HG03342 (cell line): ENCODE results near the gene MEGF6.
"Not testable (repeated sequence)": the region's sequence is repeated elsewhere in the genome, so short reads cannot be mapped to it uniquely, and the experiment has no call there.

ENCODE experiments used
- ATAC-seq: cut with Tn5 transposase; IDR thresholded peaks from one replicate; pipeline ENCODE4 v1.9.1; 2021; ENCODE audit warnings: mild to moderate bottlenecking, moderate library complexity; ENCODE audit not compliant: unreplicated experiment

MEGF6 gene

GRCh38 chr1:3577711-3578432 lies 33.4 kb downstream of the MEGF6 start:
- ATAC-seq: no peak

DNA sequence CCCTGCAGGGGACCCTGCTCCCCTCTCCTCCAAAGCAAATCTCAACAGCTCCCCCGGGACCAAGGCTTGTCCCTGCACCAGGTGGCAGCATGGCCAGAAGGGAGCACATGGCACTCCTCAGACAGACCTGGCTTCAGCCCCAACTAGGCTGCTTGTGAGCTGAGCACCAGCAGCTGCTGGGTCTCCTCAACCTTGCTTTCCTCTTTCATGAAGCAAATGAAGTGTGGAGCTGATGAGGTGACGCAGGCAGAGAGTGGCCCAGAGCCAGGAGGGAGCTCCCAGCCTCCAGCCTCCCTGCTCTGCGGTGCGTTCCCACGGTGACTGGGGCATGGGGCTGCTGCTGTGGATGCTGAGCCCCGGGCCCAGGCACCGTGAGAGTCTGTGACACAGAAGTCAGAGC lies 34.0 kb downstream of the MEGF6 start:
- ATAC-seq: no peak

DNA sequence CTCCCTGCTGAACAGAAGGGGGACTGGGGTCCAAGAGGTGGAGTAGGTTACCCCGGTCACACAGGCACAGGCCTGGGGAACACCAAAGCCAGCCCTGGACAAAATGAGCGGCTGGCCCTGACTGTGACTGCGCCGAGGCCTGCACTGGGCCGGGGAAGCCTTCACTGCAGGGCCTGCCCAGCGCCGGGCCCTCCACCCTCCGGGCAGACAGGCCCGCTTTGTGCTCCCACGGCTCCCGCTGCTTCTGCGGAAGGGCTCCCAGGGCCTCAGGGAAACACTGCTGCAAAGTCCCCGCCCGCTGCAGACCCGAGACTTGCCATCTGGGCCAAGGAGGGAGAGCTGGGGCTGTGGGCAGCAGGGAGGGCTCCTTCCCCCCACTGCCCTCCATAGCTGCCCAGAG lies 35.3 kb downstream of the MEGF6 start:
- ATAC-seq: no peak

DNA sequence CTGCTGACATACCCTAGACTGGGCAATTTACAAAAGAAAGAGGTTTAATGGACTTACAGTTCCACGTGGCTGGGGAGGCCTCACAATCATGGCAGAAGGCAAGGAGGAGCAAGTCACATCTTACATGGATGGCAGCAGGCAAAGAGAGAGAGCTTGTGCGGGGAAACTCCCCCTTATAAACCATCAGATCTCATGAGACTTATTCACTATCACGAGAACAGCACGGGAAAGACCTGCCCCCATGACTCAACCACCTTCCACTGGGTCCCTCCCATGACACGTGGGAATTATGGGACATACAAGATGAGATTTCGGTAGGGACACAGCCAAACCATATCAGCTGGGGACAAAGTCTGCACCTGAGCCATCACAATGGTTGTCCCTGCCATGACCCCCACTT lies 35.8 kb downstream of the MEGF6 start:
- ATAC-seq: not testable (repeated sequence)

DNA sequence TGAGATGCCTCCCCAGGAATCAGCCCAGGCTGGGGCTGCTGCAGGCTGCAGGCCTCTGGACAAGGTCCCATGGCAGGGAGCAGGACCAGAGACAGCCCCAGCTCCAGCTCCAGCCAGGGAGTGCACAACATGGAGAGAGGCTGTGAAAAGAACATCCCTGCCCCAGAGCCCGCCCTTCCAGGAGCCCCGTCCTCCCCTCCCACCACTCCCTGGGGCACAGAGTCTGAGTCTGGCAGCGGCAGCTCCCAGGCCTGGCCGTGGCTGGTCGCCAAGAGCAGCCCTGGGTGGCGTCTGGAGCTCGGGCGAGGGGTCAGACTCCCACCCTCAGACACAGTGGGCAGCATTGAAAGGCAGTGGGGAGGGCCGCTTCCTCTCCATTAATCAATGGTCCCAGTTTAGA lies 37.8 kb downstream of the MEGF6 start:
- no peak for ATAC-seq

- ATAC-seq: not testable (repeated sequence)
These were observed 38.7 kb downstream of the MEGF6 start for GRCh38 chr1:3572638-3573037.

GRCh38 chr1:3571263-3571662 lies 40.0 kb downstream of the MEGF6 start:
- ATAC-seq: no peak

DNA sequence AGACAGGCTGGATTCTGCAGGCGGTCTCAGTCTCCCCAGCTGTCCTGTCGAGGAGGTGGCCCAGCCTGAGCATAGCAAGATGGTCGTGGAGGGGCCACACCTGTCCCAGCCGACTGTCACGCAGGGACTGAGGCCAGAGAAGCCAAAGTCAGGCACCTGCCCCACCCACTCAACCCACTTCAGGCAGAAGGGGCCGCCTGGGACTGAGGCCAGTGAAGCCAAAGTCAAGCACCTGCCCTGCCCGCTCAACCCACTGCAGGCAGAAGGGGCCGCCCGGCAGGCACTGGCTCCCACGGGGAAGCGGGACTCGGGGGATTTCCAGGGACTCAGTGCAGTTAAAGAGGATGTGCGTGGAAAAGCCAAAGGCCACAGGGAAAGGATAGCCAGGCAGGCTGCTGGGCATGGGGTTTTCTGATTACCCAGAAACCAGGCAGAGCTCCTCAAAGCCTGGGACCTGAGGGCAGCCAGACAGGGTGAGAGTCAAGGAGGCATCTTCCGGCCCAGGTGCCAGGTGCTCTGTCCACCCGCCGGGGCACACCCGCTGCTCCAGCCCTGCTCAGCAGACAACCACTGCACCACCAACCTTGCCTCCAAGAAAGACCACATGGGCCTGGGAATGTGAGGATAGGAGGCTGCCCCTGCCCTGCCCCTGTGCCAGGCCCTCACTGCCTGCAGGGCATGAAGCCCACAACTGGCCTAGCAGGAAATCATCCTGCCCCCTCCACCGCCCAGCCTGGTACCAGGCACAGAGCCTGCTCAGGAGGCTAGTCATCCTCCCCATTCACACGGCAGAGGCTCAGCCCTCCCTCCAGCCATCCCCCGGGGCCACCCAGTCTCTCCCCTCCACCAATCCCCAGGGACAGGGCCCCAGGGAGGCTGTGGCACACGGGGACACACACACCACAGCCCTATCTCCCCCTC lies 41.0 kb downstream of the MEGF6 start:
- ATAC-seq: no peak

DNA sequence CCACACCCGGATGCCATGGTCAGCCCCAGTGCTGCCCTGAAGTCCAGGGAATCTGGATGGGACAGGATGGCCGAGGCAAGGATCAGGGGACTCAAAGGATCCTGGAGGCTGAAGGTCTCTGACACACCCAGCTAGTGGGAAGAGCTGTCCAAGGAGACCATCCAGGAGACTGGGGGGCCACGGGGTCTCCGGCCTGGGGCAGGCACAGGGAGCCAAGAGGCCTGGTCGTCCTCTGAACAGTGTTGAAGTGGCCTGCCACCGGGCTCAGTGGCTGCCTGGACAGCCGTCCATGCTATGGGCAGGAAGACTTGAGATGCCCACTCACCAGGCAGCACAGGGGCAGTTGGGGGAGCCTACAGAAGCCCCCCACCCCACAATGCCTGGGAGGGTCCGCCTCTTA lies 41.9 kb downstream of the MEGF6 start:
- ATAC-seq: no peak

- ATAC-seq: no peak
These were observed 42.4 kb downstream of the MEGF6 start for GRCh38 chr1:3568815-3569435.

DNA sequence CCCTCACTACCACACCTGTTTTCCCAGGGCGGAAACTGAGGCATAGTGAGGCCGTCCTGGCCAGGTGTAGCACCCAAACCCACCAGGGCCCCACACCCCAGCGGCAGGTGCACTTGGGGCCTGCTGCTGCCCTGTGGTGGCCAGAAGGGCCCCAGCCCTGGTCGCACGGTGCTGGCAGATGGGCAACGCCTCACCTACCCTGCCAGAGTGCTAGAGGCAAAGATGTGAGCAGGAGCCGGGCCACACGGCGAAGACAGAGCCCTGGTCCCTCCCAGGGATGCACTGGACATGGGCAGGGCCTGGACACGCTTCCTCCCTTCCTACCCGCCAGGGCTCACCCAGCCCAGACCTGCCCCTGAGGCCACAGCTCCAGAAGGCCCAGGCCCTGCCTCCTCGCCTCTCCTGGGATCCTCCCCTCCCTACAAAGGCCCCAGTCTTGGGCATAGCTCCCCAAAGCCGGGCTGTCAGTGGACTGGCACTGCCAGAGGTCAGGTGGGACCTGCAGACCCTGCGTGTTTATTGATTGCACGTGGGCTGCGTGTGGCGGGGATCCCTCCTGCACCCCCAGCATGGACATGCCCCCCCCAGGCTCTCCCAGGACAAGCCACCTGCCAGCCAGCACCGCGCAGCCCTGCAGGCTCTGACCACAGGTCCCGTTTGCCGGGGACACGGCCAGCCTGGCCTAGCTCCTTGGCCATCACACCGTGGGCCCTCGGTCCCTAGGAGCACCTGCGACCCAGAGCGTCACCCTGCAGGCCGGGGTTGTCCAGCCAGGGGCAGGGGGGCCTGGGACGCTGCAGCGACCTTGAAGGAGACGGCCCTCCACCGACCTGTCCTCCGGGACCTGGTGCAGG lies 44.1 kb downstream of the MEGF6 start:
- ATAC-seq: no peak

- no peak for ATAC-seq
These were observed 45.1 kb downstream of the MEGF6 start for GRCh38 chr1:3566003-3566885.

GRCh38 chr1:3564921-3565831 lies 46.1 kb downstream of the MEGF6 start:
- no peak for ATAC-seq

DNA sequence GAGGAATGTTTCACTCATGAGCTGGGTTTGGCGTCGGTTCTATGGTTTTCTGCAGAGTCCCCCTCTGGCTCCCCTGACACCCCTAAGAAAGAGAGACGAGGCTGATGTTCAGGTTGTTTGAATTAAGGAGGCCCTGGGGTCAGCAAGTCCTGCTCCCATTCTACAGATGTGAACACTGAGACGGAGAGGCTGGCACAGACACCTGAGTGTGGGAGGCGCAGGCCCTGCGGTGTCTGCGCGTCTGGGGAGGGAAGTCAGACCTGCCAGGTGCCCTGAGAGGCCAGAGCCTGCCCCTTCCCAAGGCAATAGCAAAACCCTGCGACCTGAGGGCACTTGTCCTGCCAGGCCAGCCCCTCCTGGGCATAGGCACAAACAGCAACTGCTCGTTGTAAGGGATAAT lies 47.7 kb downstream of the MEGF6 start:
- no peak for ATAC-seq

GRCh38 chr1:3563125-3563524 lies 48.2 kb downstream of the MEGF6 start:
- no peak for ATAC-seq

DNA sequence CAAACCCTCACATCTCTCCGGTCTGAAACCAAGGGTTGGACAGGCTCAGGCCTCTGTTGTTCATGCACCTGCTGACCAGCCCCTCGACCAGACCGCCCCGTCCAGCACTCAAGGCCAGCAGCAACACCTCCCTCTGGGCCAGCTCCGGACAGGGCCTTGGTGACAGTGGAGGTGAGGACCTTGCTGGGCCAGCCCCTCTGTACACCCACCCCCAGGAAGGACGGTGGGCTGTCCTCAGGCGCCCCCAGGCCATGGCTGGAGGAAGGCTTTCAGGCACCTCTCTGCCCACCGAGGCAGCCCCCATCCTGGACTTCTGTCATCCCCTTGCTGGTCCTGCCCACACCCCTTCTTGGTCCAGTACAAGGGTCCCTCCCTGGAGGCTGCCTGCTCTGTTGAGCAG lies 48.6 kb downstream of the MEGF6 start:
- no peak for ATAC-seq

- no peak for ATAC-seq
These were observed 49.6 kb downstream of the MEGF6 start for GRCh38 chr1:3561702-3562101.

GRCh38 chr1:3560981-3561380 lies 50.3 kb downstream of the MEGF6 start:
- no peak for ATAC-seq
